K562 (cell line): ENCODE results near the gene CPPED1. TPM values are rescaled to one million over a fixed set of nuclear protein-coding genes. Genes with fewer than 3 reads are reported as not detected.

Source experiments
- ATAC-seq: fragments of 200-7000 bp; cut with Tn5 transposase; 3 replicates; pipeline ENCODE4 v1.9.1; 2020; ENCODE audit warnings: moderate library complexity
- BruUV-seq: library from RNA; stranded (reverse); fragments of 400-500 nt; replicated peaks from 2 replicates; lab custom pipeline; 2021; lab: Mats Ljungman, UMichigan
- CTCF ChIA-PET: fragments of 300-600 bp; formaldehyde crosslinking; extraction: SDS; loops from one replicate; lab custom pipeline; 2021; ENCODE audit warnings: low intra/inter-chr PET ratio; lab: Yijun Ruan, JAX
- POLR2A ChIA-PET: fragments of 300-600, 350-650 bp; sonication (Branson Sonifier 250); formaldehyde crosslinking; extraction: SDS; loops from one replicate; lab custom pipeline; 2021; ENCODE audit warnings: antibody characterized with exemption, inconsistent platforms; lab: Yijun Ruan, JAX
- DNase-seq, 4 experiments: peaks; one replicate each; pipeline versions ENCODE4 v3.0.0 to v3.0.0-alpha.2; 2011 to 2018; ENCODE audit warnings: low spot score in 3 of 4, mixed read lengths in 3 of 4; ENCODE audit errors: extremely low read depth in 1 of 4
- FAIRE-seq: peaks from 2 replicates; lab custom pipeline; 2011; peaks lifted over from hg19 to GRCh38; lab: Jason Lieb, UNC
- H2AFZ ChIP-seq: 2 replicates; pipeline ENCODE4 v1.6.0; 2011; ENCODE audit warnings: low read depth, low read length, control low read depth, inconsistent platforms
- H3K27ac ChIP-seq: fragments of 200-600 bp; 3 replicates; pipeline ENCODE4 v1.8.0; 2011; ENCODE audit warnings: low read depth, mild to moderate bottlenecking, control low read depth, inconsistent platforms, low read length, moderate library complexity, mixed read lengths; ENCODE audit errors: extremely low read depth
- H3K27me3 ChIP-seq, 2 experiments: fragments of 300-600 bp in 1 of 2; 2 replicates in 1 of 2; 3 replicates in 1 of 2; pipeline versions ENCODE4 v1.6.0 to v1.8.0; 2011; ENCODE audit warnings: inconsistent platforms in 2 of 2, low read length in 2 of 2, mild to moderate bottlenecking in 1 of 2, mixed read lengths in 1 of 2, moderate library complexity in 1 of 2; ENCODE audit not compliant: control insufficient read depth in 2 of 2, insufficient read depth in 2 of 2
- H3K36me3 ChIP-seq: fragments of 300-600 bp; 3 replicates; pipeline ENCODE4 v1.8.0; 2011; ENCODE audit warnings: mild to moderate bottlenecking, low read length, inconsistent platforms; ENCODE audit not compliant: control insufficient read depth, insufficient read depth
- H3K4me1 ChIP-seq, 2 experiments: fragments of 200-600 bp in 1 of 2; replicated peaks in 1 of 2; 2 replicates in 1 of 2; 3 replicates in 1 of 2; pipeline versions ENCODE4 v1.5.1 to v1.8.0; 2011; ENCODE audit warnings: inconsistent platforms in 2 of 2, low read length in 2 of 2, mild to moderate bottlenecking in 1 of 2, mixed read lengths in 1 of 2, moderate library complexity in 1 of 2; ENCODE audit not compliant: control insufficient read depth in 2 of 2, insufficient read depth in 2 of 2
- H3K4me2 ChIP-seq: 2 replicates; pipeline ENCODE4 v1.6.1; 2011; ENCODE audit warnings: low read length, control low read depth, inconsistent platforms, mixed read lengths; ENCODE audit not compliant: insufficient read depth
- H3K4me3 ChIP-seq: fragments of 200-600 bp; sonication (generic), shearing (Covaris generic); 2 replicates; pipeline ENCODE4 v1.5.1; 2016; ENCODE audit warnings: control low read depth, inconsistent platforms
- H3K79me2 ChIP-seq: fragments of 200-600 bp; 3 replicates; pipeline ENCODE4 v1.8.0; 2011; ENCODE audit warnings: low read length, inconsistent platforms; ENCODE audit not compliant: control insufficient read depth, insufficient read depth
- H3K9ac ChIP-seq, 2 experiments: 2 replicates each; pipeline versions ENCODE4 v1.6.0 to v1.6.1; 2011; ENCODE audit warnings: low read depth in 2 of 2, low read length in 2 of 2, control low read depth in 1 of 2, inconsistent platforms in 1 of 2, mild to moderate bottlenecking in 1 of 2, mixed read lengths in 1 of 2; ENCODE audit not compliant: insufficient read depth in 1 of 2
- H3K9me1 ChIP-seq: one replicate; pipeline ENCODE4 v1.6.0; 2011; ENCODE audit warnings: inconsistent platforms, mild to moderate bottlenecking, low read length, moderate library complexity; ENCODE audit not compliant: control insufficient read depth, insufficient read depth
- H3K9me3 ChIP-seq: replicated peaks from 2 replicates; pipeline ENCODE4 v1.5.1; 2011; ENCODE audit warnings: low read depth, low read length, inconsistent platforms; ENCODE audit not compliant: control insufficient read depth, insufficient read depth
- H4K20me1 ChIP-seq: replicated peaks from 2 replicates; pipeline ENCODE4 v1.6.1; 2011; ENCODE audit warnings: low read length, inconsistent platforms, mixed read lengths; ENCODE audit not compliant: control insufficient read depth, insufficient read depth
- ARID1B ChIP-seq: fragments of 450-650 bp; IDR thresholded peaks from 2 replicates; pipeline ENCODE4 v1.6.1; 2016; ENCODE audit warnings: antibody characterized with exemption, mild to moderate bottlenecking, inconsistent platforms
- DNMT1 ChIP-seq: fragments of 450-650 bp; IDR thresholded peaks from 2 replicates; pipeline ENCODE4 v1.6.1; 2016; ENCODE audit warnings: antibody characterized with exemption, mild to moderate bottlenecking
- FIP1L1 ChIP-seq: fragments of 200-400 bp; formaldehyde crosslinking; IDR thresholded peaks from 2 replicates; pipeline ENCODE4 v1.6.1; 2018; ENCODE audit warnings: mild to moderate bottlenecking, low read depth, low read length; ENCODE audit not compliant: poor library complexity, severe bottlenecking
- HMG20A ChIP-seq: fragments of 450-650 bp; formaldehyde crosslinking; conservative IDR thresholded peaks from 2 replicates; pipeline ENCODE4 v1.4.0; 2020; ENCODE audit warnings: mild to moderate bottlenecking, mixed read lengths
- ILK ChIP-seq: fragments of 450-650 bp; IDR thresholded peaks from 2 replicates; pipeline ENCODE4 v1.6.1; 2016; ENCODE audit warnings: missing genetic modification characterization, low read depth, mild to moderate bottlenecking, missing compliant biosample characterization, moderate library complexity, borderline replicate concordance
- KDM2B ChIP-seq: fragments of 250-450 bp; sonication (Bioruptor Pico); IDR thresholded peaks from 2 replicates; pipeline ENCODE4 v1.8.0; 2021; ENCODE audit warnings: mild to moderate bottlenecking, moderate library complexity
- SAP30 ChIP-seq: fragments of 200-600 bp; sonication (generic); IDR thresholded peaks from 2 replicates; pipeline ENCODE4 v1.6.1; 2012; ENCODE audit warnings: borderline replicate concordance, low read depth, mild to moderate bottlenecking, moderate library complexity, low read length, control low read depth, inconsistent platforms; ENCODE audit not compliant: insufficient read depth, poor library complexity, severe bottlenecking
- ZFP30 ChIP-seq: fragments of 250-450 bp; sonication (Bioruptor Pico); IDR thresholded peaks from 2 replicates; pipeline ENCODE4 v1.8.0; 2022; ENCODE audit warnings: moderate library complexity, mild to moderate bottlenecking, inconsistent platforms, borderline replicate concordance
- WGBS: fragments of 100-300 bp; shearing (Covaris generic); methylation state at CpG from one replicate; pipeline ENCODE4 v1.1.6; 2016; ENCODE audit warnings: low coverage, mixed read lengths; ENCODE audit not compliant: insufficient coverage; ENCODE audit errors: missing lambda C conversion rate; 5-methylcytosine and 5-hydroxymethylcytosine counted together
- in situ Hi-C: fragments of 300-500 bp; cut with MboI; formaldehyde crosslinking; loops from 4 replicates; pipeline ENCODE4 v1.15.0; 2018; ENCODE audit warnings: inconsistent platforms, mixed read lengths
- intact Hi-C: fragments of 100-400 bp; cut with micrococcal nuclease; formaldehyde crosslinking; loops from 2 replicates; pipeline ENCODE4 v1.14.2; 2022
- polyA plus RNA-seq, 8 experiments: library from polyadenylated mRNA; depleted of rRNA in 4 of 8; stranded (reverse) in 5 of 8; unstranded in 3 of 8; fragments of >200 nt; fragmentation: Nextera tagmentation in 2 of 8; fragmentation: Illumina TruSeq in 1 of 8; extraction: Ambion mirVana in 2 of 8; extraction: Trizol in 1 of 8; gene quantifications; 2 replicates each; pipeline versions ENCODE4 v1.2.1 to v1.2.3, GENCODE V29; 2011 to 2014; ENCODE audit warnings: inconsistent platforms in 1 of 8, missing spikeins in 1 of 8
- total RNA-seq, 7 experiments: library from RNA; depleted of rRNA in 6 of 7; stranded (reverse); fragments of >200 nt in 6 of 7; fragmentation: Illumina TruSeq in 2 of 7; extraction: Trizol in 2 of 7; gene quantifications; 2 replicates each; pipeline versions ENCODE4 v1.2.1 to v1.2.3, GENCODE V29; 2011 to 2021; ENCODE audit warnings: low replicate concordance in 1 of 7
- TF ChIP-seq, protein P1 (sequence below): IDR thresholded peaks from 2 replicates; pipeline ENCODE4 v1.6.1; 2011; ENCODE audit warnings: borderline replicate concordance, low read depth, mild to moderate bottlenecking, moderate library complexity, low read length; ENCODE audit not compliant: insufficient read depth, poor library complexity, severe bottlenecking
- TF ChIP-seq, protein P2 (sequence below): fragments of 250-450 bp; sonication (Bioruptor Pico); IDR thresholded peaks from 2 replicates; pipeline ENCODE4 v1.6.1; 2021; ENCODE audit warnings: mild to moderate bottlenecking
- TF ChIP-seq, protein P3 (sequence below): IDR thresholded peaks from 2 replicates; pipeline ENCODE4 v1.6.1; 2016; ENCODE audit warnings: missing genetic modification characterization, missing compliant biosample characterization

The CPPED1 gene
- total and polyA plus RNA-seq, 9 of the 15 experiments (the other 6 are each of a cell fraction or from before 2014, with no cell fraction given), result 7.5 to 25.7 (median 16.9) TPM

DNA sequence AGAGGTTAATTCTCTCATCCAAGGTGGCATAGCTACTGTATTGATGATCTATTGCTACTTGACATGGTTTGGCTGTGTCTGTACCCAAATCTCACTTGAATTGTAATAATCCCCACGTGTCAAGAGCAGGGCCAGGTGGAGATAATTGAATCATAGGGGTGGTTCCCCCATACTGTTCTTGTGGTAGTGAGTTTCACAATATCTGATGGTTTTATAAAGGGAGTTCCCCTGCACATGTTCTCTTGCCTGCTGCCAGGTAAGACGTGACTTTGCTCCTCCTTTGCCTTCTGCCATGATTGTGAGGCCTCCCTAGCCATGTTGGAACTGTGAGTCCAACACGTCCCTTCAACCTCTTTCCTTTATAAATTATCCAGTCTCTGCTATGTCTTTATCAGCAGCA, 22.9 kb upstream of the CPPED1 start:
- TF ChIP-seq KDM2B (CRISPR knock-in tag) (no peak), ARID1B (no peak), ILK (no peak), DNMT1 (no peak), SAP30 (no peak), FIP1L1 (no peak), HMG20A (CRISPR knock-in tag) (no peak), ZFP30 (CRISPR knock-in tag) (no peak)
- TF ChIP-seq, protein P1, sequence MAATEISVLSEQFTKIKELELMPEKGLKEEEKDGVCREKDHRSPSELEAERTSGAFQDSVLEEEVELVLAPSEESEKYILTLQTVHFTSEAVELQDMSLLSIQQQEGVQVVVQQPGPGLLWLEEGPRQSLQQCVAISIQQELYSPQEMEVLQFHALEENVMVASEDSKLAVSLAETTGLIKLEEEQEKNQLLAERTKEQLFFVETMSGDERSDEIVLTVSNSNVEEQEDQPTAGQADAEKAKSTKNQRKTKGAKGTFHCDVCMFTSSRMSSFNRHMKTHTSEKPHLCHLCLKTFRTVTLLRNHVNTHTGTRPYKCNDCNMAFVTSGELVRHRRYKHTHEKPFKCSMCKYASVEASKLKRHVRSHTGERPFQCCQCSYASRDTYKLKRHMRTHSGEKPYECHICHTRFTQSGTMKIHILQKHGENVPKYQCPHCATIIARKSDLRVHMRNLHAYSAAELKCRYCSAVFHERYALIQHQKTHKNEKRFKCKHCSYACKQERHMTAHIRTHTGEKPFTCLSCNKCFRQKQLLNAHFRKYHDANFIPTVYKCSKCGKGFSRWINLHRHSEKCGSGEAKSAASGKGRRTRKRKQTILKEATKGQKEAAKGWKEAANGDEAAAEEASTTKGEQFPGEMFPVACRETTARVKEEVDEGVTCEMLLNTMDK, result no peak
- TF ChIP-seq, protein P2, sequence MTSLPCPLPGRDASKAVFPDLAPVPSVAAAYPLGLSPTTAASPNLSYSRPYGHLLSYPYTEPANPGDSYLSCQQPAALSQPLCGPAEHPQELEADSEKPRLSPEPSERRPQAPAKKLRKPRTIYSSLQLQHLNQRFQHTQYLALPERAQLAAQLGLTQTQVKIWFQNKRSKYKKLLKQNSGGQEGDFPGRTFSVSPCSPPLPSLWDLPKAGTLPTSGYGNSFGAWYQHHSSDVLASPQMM (CRISPR knock-in tag), result no peak
- TF ChIP-seq, protein P3, sequence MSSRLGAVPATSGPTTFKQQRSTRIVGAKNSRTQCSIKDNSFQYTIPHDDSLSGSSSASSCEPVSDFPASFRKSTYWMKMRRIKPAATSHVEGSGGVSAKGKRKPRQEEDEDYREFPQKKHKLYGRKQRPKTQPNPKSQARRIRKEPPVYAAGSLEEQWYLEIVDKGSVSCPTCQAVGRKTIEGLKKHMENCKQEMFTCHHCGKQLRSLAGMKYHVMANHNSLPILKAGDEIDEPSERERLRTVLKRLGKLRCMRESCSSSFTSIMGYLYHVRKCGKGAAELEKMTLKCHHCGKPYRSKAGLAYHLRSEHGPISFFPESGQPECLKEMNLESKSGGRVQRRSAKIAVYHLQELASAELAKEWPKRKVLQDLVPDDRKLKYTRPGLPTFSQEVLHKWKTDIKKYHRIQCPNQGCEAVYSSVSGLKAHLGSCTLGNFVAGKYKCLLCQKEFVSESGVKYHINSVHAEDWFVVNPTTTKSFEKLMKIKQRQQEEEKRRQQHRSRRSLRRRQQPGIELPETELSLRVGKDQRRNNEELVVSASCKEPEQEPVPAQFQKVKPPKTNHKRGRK, result no peak
- no peaks in the 10 kb centered on the region; the same call in 1 of the 2 replicates for H4K20me1 ChIP-seq
- BruUV-seq, result no TSS peak
- no peaks in the 10 kb centered on the region for H3K36me3 ChIP-seq
- no peak for ATAC-seq
- peaks cover 3 to 10% of the 10 kb centered on the region in 2 experiments; a peak in 4 of 5 replicates for H3K27me3 ChIP-seq
- H3K4me3 ChIP-seq, result no peak overlapping the region
- no peak for DNase-seq
- no peak overlapping the region for H3K4me2 ChIP-seq
- no peak overlapping the region for H3K27ac ChIP-seq
- H3K9ac ChIP-seq, result no peak overlapping the region
- no peaks in the 10 kb centered on the region for H3K4me1 ChIP-seq
- in situ Hi-C loops (loop anchor here (10.0 kb wide), 1 partner anchor 372 kb away; no protein-coding TSS in a partner anchor), intact Hi-C loops (no loop called here)
- ChIA-PET POLR2A (interaction anchor here (0.7 kb wide), 1 partner anchor 1882 kb away, joined by 3 read pairs; no protein-coding TSS in a partner anchor), CTCF (interaction anchor here (0.6 kb wide), 1 partner anchor 12 kb away, joined by 3 read pairs; no protein-coding TSS in a partner anchor)
- 0% methylated on average over 3 of the region's 3 CpGs for WGBS
- no peaks in the 10 kb centered on the region for H3K79me2 ChIP-seq
- H2AFZ ChIP-seq, result no peak overlapping the region
- H3K9me3 ChIP-seq, result no peaks in the 10 kb centered on the region
- FAIRE-seq, result no peak
- no peaks in the 10 kb centered on the region for H3K9me1 ChIP-seq
